Occipital lobe (tissue), 2 donors: ENCODE results near the gene CRYBB3. TPM values are rescaled to one million over a fixed set of nuclear protein-coding genes. Genes with fewer than 3 reads are reported as not detected.
"Not testable (repeated sequence)": the region's sequence is repeated elsewhere in the genome, so short reads cannot be mapped to it uniquely, and the experiment has no call there.

Experiments used
- DNase-seq: peaks from one replicate; lab custom pipeline; 2025; lab: John Stamatoyannopoulos, UW
- total RNA-seq: library from RNA; depleted of rRNA; stranded (reverse); fragments of >200 nt; gene quantifications from one replicate; pipeline ENCODE4 v1.2.3, GENCODE V29; 2014

CRYBB3 gene
- total RNA-seq, 1 donor from 2014 or later, result not detected

DNA sequence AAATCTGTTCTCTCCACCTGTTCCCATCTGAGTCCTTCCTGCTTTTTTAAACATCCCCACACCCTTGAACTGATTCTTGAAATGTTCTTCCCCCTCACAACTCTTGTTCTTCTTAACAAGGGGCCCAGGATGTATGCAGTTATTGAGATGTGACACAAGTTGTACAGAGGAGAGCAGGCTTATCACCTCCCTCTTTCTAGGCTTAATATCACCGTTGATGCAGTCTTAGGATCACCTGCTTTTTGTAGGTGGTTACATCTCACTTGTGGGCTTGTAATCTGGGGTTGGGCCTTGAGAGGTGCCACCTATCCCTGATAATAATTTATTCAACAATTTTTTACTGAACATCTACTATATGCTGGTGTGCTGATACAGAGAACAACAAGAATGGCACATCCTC lies 6.2 kb downstream of the CRYBB3 start:
- DNase-seq, result no peak

DNA sequence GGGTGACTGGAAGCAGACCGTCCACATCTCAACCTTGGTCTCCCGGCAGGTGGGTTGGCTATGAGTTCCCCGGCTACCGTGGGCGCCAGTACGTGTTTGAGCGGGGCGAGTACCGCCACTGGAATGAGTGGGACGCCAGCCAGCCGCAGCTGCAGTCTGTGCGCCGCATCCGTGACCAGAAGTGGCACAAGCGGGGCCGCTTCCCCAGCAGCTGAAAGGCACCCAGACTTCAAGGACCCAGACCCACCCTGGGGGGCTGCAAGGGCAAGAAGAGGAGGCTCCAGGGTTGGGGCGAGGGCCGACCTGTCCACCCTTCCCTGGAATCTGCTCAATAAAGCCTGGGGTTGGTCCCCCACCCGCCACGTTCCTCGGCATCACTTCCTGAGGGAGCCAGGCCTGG lies 7.3 kb downstream of the CRYBB3 start:
- no peak for DNase-seq

DNA sequence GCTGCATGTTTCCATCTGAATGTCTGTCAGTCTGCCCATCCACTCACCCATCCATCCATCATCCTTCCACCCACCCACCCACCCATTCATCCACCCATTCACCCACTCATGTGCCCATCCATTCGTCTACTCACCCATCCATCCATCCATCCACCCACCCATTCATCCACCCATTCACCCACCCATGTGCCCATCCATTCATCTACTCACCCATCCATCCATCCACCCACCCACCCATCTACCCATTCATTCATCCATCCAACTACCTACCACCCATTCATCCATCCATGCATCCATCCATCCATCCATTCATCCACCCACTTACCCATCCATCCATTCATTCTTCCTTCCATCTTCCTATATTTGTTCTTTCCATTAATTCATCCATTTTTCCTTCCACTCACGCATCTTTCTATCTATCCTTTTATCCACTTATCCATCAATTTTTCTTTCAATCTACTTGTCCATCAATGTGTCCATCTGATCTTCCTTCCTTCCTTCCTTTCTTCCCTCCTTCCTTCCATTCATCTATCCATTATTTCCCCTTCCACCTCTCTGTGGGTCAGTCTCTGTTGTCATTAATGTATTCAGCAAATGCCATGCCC lies 8.0 kb downstream of the CRYBB3 start:
- no peak for DNase-seq

DNA sequence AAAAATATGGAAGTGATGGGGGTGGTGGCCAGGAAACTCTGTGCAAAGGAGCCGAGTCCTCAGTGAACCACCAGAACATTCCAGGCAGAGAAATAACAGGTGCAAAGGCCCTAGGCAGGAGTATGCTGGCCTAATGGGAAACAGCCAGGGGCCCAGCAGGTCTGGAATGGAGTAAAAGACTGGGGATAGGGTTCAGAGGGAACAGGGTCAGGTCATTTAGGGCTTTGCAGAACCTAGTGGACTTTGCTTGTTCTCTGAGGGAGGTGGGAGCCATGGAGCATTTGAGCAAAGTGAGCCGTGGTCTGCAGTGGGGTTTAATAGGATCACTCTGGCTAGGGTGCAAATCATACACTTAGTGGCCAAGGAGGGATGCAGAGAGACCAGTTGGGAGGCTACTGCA lies 8.7 kb downstream of the CRYBB3 start:
- DNase-seq, result no peak

DNA sequence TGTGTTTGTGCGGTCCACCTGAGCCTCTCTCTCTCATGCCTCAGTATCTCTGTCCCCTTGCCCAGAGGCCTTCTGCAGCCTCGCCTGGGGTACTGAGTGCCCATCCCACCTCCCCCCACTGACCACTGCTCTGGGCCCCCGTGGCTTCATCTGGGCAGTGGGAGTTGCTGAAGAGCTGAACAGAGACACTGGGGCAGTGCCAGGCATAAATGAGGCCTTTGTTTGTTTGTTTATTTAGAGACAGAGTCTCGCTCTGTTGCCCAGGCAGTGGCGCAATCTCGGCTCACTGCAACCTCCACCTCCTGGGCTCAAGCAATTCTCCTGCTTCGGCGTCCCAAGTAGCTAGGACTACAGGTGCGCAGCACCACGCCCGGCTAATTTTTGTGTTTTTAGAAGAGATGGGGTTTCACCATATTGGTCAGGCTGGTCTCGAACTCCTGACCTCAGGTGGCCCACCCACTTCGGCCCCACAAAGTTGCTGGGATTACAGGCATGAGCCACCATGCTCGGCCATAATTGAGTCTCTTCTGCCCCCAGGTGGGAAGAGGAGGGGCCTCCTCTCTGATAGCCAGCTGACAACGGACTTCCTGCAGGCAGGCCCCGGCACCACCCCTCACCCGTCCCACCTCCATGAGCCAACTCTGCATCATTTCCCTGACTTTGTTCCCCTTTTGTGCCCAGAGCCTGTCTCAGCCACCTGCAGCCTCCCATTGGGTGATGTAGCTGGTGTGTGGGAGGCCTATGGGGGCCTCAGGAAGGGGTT lies 9.3 kb downstream of the CRYBB3 start:
- DNase-seq, result no peak

DNA sequence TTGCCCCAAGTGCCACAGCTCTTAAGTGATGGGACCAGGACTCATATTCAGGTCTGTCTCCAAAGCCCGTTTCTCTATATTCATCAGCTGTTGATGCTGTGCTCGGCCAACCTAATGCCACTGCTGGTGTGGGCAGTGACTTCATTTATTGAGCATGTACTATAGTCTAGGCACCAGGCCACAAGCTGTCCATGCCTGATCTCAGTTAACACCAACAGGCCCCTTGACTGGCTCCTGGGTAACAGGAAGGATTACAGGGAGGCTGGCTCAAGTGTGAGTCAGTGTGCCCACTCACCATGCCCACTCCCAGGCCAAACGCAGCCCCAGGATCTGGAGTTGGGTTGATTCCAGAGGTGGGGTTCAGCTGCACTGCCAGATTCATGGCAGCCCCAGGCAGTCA lies 11.1 kb downstream of the CRYBB3 start:
- DNase-seq, result no peak

DNA sequence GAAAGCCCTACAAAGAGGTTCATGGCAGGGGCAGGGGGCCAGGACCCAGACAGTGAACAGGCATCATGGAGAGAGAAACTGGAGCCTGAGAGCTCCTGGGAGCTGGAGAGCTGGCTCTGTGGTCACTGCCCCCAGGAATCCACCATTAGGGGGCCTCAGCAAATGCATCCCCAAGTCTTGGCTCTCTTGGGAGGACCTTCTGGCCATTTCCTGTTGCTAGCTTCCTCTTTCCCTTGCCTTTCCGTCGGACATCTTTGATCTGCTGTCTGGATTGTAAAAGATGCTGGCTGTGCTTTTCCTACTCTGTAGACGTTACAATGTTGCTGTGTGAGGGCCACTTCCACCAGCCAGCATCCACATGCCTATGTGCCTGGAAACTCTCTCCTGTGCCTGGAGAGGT lies 12.7 kb downstream of the CRYBB3 start:
- no peak for DNase-seq

DNA sequence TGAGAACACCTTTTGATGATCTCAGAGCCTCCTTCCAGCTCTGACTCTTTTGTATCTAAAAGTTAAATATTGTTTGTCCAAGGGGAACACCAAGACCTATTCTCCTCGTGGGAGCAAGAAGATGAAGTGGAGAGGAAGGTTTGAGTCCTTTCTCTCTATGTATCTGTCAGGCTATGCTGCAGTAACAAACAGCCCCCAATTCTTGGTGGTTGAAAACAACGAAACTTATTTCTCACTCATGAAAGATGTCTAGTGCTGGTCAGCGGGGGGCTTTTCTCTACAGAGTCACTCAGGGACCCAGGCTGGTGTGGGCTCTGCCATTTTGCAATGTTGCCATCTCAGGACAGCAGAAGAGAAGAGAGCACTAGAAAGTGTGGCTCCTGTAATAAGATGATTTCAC lies 13.6 kb downstream of the CRYBB3 start:
- no peak for DNase-seq

DNA sequence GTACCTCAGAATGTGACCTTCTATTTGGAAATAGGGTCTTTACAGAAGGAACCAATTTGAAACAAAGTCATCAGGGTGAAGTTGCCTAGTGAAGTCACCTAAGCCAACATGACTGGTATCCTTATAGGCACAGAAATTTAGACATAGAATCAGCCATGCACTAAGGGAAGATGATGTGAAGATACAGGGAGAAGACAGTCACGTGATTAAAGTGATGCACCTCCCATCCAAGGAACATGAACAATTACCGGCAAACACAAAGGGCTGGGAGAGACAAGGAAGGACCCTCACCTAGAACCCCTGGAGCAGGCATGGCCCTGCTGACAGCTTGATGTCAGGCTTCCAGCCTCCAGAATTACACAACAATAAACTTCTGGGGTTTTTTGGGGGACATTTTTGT lies 16.6 kb downstream of the CRYBB3 start:
- no peak for DNase-seq

DNA sequence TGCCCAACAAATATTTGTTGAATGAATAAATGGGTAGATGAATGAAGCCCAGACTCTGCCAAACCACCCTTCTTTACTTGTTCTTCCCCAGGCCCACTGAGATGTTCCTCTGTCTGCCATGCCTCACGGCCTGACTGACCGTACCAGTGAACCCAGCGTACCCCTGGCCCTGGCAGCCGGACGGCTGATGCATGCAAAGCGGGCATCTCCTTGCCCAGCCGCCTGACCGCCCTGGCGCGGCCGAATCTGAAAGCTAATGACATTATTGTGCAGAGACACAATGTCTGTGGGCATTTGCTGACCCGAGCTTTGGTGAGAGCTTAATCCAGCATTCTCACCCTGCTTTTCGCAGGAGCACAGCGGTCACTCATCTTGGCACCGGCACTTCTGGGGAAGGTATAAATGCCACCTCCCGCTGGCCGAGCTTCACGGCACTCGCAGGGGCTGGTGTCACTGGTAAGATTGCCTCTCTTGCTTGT lies 19.6 kb downstream of the CRYBB3 start, which contains the start of gene CRYBB2:
Gene CRYBB2 (plus strand): TSS at position 429 of the 479 bp plus-strand sequence. CDS start 1,791 bp downstream, outside the sequence.
- DNase-seq, result no peak

DNA sequence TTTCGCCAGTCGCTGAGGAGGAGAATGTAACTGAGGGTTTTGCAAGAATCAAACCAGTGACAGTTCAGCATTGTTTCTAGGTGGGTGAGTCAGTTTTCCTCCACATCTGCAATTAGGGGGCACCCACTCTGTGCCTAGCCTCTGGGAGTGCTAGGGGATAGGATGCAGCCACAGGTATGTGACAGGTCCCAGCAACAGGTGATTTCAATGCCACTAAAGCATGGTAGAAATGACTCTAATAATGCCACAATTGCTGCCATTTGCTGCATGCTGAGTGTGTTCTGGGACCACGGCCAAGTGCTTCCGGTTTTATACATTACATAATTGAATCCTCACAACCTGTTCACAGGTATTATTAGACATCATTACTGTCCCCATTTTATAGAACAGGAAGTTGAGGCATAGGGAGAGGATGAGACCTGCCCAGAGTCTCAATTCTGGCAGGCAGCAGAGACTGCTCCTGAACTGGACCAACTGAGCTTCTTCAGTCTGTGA lies 20.3 kb downstream of the CRYBB3 start:
- DNase-seq, result no peak

DNA sequence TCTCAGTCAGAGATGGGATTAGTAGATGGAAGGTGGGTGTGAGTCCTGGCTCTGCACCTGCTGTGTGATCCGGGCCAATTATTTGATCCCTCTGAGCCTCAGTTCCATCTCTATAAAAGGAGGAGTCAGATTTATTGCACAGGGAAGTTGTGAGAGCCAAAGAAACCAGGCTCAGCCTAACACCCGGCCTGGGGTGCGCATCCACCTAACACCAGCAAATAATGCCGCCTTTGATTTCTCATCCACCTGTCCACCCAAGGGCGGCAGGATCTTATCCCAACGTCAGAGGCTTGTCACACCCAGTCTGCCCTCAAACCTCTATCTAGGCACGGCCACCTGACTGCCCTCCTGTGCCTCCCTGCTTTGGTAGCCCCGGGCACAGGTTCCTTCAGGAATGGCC lies 22.1 kb downstream of the CRYBB3 start:
- DNase-seq, result no peak

DNA sequence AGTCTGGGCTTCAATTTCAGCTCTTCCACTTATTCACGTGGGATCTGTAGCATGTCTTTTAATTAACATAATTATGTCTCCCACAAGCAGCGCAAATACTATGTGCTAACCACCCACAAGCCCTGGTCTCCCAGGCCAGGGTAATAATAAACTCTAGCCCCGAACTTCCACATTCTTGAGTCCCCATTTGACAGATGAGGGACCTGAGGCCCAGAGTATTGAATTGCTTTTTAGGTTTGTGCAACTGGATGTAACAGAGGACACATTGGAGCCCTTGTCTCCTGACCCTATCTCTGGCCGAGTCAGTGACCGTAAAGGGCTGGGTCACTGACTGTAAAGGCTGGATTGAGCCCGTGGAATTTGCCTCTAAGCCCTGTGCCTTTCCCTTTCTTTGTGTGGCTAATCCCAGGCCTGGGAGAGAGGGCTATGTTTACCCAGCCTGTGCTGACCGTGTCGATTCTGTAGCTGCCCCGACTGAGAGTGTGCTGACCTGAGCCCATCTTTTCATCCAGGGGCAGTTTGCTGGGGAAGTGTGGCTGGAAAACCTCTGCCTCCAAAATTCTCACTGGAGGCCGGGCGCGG lies 23.7 kb downstream of the CRYBB3 start:
- no peak for DNase-seq

DNA sequence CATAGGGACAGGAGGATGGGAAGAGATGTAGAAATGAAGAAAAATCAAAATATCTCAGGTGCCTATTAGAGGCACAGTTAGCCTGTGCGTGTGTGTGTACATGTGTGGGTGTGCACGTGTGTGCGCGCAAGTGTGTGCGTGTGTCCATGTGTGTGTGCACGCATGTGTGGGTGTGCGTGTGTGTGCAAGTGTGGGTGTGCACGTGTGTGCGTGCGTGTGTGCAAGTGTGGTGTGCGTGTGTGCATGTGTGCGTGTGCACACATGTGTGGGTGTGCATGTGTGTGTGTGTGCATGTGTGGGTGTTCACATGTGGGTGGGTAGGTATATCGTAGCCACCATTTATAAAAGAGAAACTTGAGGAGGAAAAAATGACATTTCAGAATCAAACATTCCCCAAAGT lies 29.2 kb downstream of the CRYBB3 start:
- no peak for DNase-seq

DNA sequence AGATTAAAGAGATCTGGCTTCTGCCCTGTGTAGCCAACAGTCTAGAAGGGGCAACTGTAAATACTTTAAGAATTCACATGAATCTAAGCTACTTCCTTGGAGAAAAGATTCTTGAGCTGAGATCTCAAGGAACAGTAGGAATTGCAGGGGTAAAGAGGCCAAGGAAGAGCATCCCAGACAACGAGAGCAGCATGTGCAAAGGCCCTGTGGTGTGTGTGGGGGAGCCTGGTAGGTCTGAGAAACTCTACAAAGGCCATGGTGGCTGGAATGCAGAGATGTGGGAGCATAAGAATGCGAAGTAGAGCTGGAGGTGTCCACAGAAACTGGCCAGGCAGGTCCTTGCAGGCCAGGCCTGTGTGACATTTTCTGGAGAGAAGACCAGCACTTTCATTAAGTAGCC lies 31.1 kb downstream of the CRYBB3 start:
- not testable (repeated sequence) for DNase-seq

DNA sequence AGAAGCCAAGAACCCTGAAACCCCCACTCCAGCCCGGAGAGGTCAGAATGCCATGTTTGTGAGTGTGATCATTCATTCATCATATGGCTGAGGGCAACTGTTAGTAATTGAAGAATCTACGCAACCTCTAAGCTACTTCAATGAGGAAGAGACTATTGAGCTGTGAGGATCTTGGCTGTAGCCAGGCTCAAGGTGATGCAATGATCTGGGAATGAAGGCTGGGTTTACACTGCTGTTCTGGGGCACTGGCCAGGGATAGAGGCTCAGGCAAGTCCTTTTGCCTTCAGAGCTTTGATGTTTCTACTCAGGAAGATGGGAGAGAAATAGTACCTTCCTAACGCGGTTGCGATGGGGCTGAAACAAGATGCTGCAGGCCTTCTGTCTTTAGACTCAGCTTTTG lies 32.6 kb downstream of the CRYBB3 start:
- DNase-seq, result no peak

DNA sequence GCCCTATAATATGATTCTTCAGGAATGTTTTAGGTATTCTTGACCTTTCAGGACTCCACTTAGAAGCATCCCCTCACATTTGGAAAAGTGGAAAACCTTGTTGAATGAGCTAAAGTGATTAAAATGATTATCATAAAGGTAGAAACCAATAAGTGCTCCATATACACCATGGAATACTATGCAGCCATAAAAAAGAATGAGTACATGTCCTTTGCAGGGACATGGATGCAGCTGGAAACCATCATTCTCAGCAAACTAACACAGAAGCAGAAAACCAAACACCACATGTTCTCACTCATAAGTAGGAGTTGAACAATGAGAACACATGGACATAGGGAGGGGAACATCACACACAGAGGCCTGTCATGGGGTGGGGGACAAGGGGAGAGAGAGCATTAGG lies 34.0 kb downstream of the CRYBB3 start:
- DNase-seq, result not testable (repeated sequence)

DNA sequence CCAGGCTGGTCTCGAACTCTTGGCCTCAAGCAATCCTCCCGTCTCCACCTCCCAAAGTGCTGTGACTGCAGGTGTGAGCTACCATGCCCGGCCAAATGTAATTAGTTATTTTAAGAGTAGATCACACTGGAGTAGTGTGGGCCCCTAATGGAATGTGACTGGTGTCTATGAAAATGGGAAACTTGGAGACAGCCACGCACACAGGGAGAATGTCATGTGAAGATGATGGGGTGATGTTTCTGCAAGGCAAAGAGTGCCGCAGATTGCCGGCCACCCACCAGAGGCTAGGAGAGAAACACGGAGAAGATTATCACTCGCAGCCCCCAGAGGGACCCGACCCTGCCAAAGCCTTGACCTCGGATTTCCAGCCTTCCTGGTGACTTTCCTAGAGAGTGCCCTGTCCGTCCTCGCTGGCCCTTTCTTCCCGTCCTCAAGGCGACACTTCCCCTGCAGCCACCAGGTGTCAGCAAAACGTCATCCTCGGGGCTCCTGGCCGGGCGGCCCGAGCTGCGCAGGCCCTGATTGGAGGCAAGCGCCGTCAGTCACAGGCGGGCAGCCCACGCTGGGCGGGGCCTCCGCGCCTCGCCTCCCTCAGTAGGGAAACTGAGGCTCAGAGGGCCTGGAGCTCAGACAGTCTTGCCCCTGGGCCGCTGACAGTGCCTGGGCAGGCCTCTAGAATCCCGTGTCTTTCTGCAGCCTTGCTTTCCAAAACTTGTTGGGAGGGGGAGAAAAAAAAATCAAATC lies 36.1 kb downstream of the CRYBB3 start:
- peak; percentile 29 for DNase-seq

DNA sequence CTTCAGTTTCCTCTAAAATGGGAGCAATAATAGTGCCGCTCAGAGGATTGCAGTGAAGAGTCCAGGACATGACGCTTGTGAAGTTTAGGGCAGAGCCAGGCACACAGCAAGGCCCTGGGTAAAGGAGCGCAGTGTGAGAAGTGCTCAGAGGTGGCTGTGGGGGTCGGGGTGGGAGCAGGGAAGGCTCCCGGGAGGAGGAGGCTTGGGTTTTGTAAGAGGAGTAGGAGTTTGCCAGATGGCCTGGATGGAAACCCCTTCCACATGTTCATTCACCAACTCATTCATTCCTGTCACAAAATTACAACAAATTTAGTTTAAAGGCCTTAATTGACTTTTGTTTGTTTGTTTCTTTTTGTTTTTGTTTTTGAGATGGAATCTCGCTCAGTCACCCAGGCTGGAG lies 36.8 kb downstream of the CRYBB3 start:
- no peak for DNase-seq

DNA sequence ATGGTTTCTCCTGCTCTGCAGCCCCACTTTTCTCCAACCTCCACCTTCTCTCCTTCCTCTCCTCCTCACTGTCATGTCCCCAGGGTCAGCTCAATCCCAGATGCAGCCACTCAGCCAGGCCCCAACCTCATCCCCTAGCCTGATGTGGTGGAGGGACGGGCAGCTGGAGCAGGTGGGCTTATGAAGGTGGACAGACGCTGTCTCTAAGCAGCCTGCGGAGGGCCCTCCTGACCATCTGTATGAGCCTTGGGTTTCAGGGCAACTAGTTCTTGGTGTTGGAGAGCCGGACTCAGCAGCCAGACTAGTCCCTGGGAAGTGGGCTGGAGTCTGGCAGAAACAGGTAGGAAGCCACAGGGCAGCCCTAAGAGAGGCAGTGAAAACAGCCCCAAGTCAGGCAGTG lies 37.8 kb downstream of the CRYBB3 start:
- no peak for DNase-seq

DNA sequence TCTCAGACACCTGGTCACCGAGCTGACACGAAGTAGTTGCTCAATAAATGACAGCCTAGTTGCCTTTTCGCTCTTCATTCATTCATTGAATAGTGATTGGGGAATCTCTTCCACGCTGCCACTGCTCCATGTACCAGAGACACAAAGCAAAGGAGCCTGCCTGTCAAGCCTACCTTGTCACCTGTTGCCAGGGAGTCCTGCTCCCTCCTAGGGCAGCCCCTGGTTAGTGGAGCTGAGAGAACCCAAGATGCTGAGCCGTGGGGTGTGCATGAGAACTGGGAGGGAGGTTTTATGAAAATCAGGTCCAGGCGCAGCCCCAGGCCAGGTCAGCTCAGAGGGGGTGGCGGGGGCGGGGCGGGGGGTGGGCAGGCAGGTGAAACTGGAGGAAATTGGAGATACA lies 38.4 kb downstream of the CRYBB3 start:
- DNase-seq, result not testable (repeated sequence)

DNA sequence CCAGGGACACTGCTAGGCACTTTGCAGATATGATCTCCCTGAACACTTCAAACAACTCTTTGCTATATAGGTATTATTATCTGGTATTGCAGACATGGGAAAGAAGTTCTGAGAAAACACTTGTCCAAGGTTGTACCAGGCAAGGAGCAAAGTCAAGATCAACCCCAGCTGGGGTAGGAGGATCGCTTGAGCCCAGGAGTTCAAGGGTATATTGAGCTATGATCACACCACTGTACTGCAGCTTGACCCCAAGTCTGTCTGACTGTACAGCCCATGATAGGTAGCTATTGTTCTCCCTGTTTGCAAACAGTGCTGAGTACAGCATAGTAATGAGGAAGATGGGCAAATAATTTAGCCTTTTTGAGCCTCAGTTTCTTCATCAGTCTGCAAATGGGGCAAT lies 55.5 kb downstream of the CRYBB3 start:
- not testable (repeated sequence) for DNase-seq
